HepG2 (cell line): ENCODE measurements around the gene NR5A2. TPM values are rescaled to one million over a fixed set of nuclear protein-coding genes. Genes with fewer than 3 reads are reported as not detected.

Experiments
- ATAC-seq: fragments of 200-7000 bp; cut with Tn5 transposase; 3 replicates; pipeline ENCODE4 v1.9.1; 2020; ENCODE audit warnings: mild to moderate bottlenecking, moderate library complexity
- BruUV-seq: library from RNA; stranded (reverse); fragments of 400-500 nt; replicated peaks from 2 replicates; lab custom pipeline; 2021; lab: Mats Ljungman, UMichigan
- CTCF ChIA-PET: fragments of 300-600 bp; formaldehyde crosslinking; extraction: SDS; loops from one replicate; lab custom pipeline; 2021; ENCODE audit warnings: low total read pairs, inconsistent platforms, low intra/inter-chr PET ratio; lab: Yijun Ruan, JAX
- POLR2A ChIA-PET: fragments of 350-600 bp; sonication (Branson Sonifier 250); formaldehyde crosslinking; loops from one replicate; lab custom pipeline; 2020; ENCODE audit warnings: antibody characterized with exemption, inconsistent platforms; lab: Yijun Ruan, JAX
- DNase-seq: peaks from one replicate; pipeline ENCODE4 v3.0.0-alpha.2; 2015; ENCODE audit warnings: low spot score
- FAIRE-seq: peaks from 3 replicates; lab custom pipeline; 2011; peaks lifted over from hg19 to GRCh38; lab: Jason Lieb, UNC
- H2AFZ ChIP-seq: one replicate; pipeline ENCODE4 v1.6.1; 2011; ENCODE audit warnings: low read length, inconsistent platforms
- H3K27ac ChIP-seq: fragments of 300-600 bp; 3 replicates; pipeline ENCODE4 v1.8.0; 2011; ENCODE audit warnings: mixed run types, mild to moderate bottlenecking, mixed read lengths, low read length, inconsistent platforms; ENCODE audit not compliant: insufficient read depth; ENCODE audit errors: extremely low read length
- H3K27me3 ChIP-seq, 2 experiments: fragments of 200-600 bp in 1 of 2; 2 replicates in 1 of 2; 3 replicates in 1 of 2; pipeline versions ENCODE4 v1.6.0 to v1.8.0; 2011; ENCODE audit warnings: low read length in 2 of 2, mild to moderate bottlenecking in 2 of 2, moderate library complexity in 2 of 2, inconsistent platforms in 1 of 2; ENCODE audit not compliant: insufficient read depth in 2 of 2, control insufficient read depth in 1 of 2
- H3K36me3 ChIP-seq, 2 experiments: fragments of 200-600 bp in 1 of 2; replicated peaks in 1 of 2; 2 replicates in 1 of 2; 3 replicates in 1 of 2; pipeline versions ENCODE4 v1.5.1 to v1.8.0; 2011; ENCODE audit warnings: low read length in 2 of 2, inconsistent platforms in 1 of 2; ENCODE audit not compliant: insufficient read depth in 2 of 2, control insufficient read depth in 1 of 2
- H3K4me1 ChIP-seq: 2 replicates; pipeline ENCODE4 v1.5.1; 2012; ENCODE audit warnings: low read length, inconsistent platforms; ENCODE audit not compliant: insufficient read depth
- H3K4me2 ChIP-seq: 2 replicates; pipeline ENCODE4 v1.6.0; 2011; ENCODE audit warnings: low read depth, low read length, inconsistent platforms
- H3K4me3 ChIP-seq, 3 experiments: fragments of 200-600 bp in 1 of 3; sonication (generic), shearing (Covaris generic) in 1 of 3; replicated peaks in 1 of 3; 2 replicates each; pipeline ENCODE4 v1.5.1; 2011 to 2016; ENCODE audit warnings: low read length in 3 of 3, inconsistent platforms in 2 of 3, low read depth in 2 of 3, mild to moderate bottlenecking in 2 of 3, control low read depth in 1 of 3, mixed read lengths in 1 of 3; ENCODE audit not compliant: insufficient read depth in 1 of 3
- H3K79me2 ChIP-seq: one replicate; pipeline ENCODE4 v1.6.1; 2011; ENCODE audit warnings: low read length, inconsistent platforms; ENCODE audit not compliant: insufficient read depth
- H3K9ac ChIP-seq: 2 replicates; pipeline ENCODE4 v1.6.0; 2011; ENCODE audit warnings: mild to moderate bottlenecking, low read depth, low read length, inconsistent platforms; ENCODE audit not compliant: insufficient read depth
- H3K9me3 ChIP-seq: 2 replicates; pipeline ENCODE4 v1.5.1; 2012; ENCODE audit warnings: mild to moderate bottlenecking, low read length
- H4K20me1 ChIP-seq: 2 replicates; pipeline ENCODE4 v1.6.0; 2011; ENCODE audit warnings: inconsistent platforms, mild to moderate bottlenecking, low read length, moderate library complexity; ENCODE audit not compliant: insufficient read depth
- HHEX ChIP-seq: IDR thresholded peaks from 2 replicates; pipeline ENCODE4 v1.6.1; 2016; ENCODE audit warnings: control low read depth
- HOXA9 ChIP-seq: sonication (generic); formaldehyde crosslinking; IDR thresholded peaks from 2 replicates; pipeline ENCODE4 v1.8.1; 2022; ENCODE audit warnings: missing genetic modification reagents, mild to moderate bottlenecking, moderate library complexity, borderline replicate concordance
- KLF16 ChIP-seq, 2 experiments: sonication (generic) in 1 of 2; formaldehyde crosslinking in 1 of 2; IDR thresholded peaks; 2 replicates each; pipeline versions ENCODE4 v1.6.1 to v1.8.0; 2016 to 2023; ENCODE audit warnings: missing genetic modification reagents in 2 of 2, missing compliant biosample characterization in 1 of 2
- TEF ChIP-seq: sonication (generic); formaldehyde crosslinking; IDR thresholded peaks from 2 replicates; pipeline ENCODE4 v1.5.0; 2020; ENCODE audit warnings: missing genetic modification reagents
- THAP8 ChIP-seq: sonication (generic); formaldehyde crosslinking; IDR thresholded peaks from 2 replicates; pipeline ENCODE4 v1.5.1; 2020; ENCODE audit warnings: missing genetic modification reagents, mild to moderate bottlenecking, borderline replicate concordance
- ZNF740 ChIP-seq: sonication (generic); formaldehyde crosslinking; IDR thresholded peaks from 2 replicates; pipeline ENCODE4 v1.4.0; 2020; ENCODE audit warnings: missing genetic modification reagents
- ZNF792 ChIP-seq: IDR thresholded peaks from 2 replicates; pipeline ENCODE4 v1.6.1; 2016
- WGBS: methylation state at CpG from one replicate; pipeline ENCODE4 v1.1.6; 2017; ENCODE audit warnings: low lambda C conversion rate; 5-methylcytosine and 5-hydroxymethylcytosine counted together
- in situ Hi-C: cut with HindIII; loops from 2 replicates; pipeline ENCODE4 v1.10.0; 2017; ENCODE audit warnings: low pct_unique_long_range_greater_than_20kb; ENCODE audit not compliant: extremely low pct_ligation_motif_present
- intact Hi-C: fragments of 100-400 bp; cut with micrococcal nuclease; formaldehyde crosslinking; loops from one replicate; pipeline ENCODE4 v1.10.0; 2022; ENCODE audit not compliant: unreplicated experiment
- polyA plus RNA-seq, 8 experiments: library from polyadenylated mRNA; depleted of rRNA in 3 of 8; stranded (reverse) in 7 of 8; unstranded in 1 of 8; fragments of >200 nt; fragmentation: Illumina TruSeq in 4 of 8; extraction: Trizol in 4 of 8; gene quantifications; 2 replicates each; pipeline versions ENCODE4 v1.2.1 to v1.2.3, GENCODE V29; 2011 to 2016; ENCODE audit warnings: low read depth in 4 of 8, missing spikeins in 1 of 8, mixed read lengths in 1 of 8; ENCODE audit not compliant: insufficient read depth in 1 of 8
- total RNA-seq, 5 experiments: library from RNA; depleted of rRNA; stranded (reverse); fragments of >200 nt; fragmentation: Illumina TruSeq; extraction: Trizol; gene quantifications; 2 replicates each; pipeline ENCODE4 v1.2.3, GENCODE V29; 2016; ENCODE audit warnings: low read depth in 1 of 5
- TF ChIP-seq, protein P1 (sequence below): sonication (generic); formaldehyde crosslinking; IDR thresholded peaks from 2 replicates; pipeline ENCODE4 v1.9.0; 2021; ENCODE audit warnings: missing genetic modification reagents, borderline replicate concordance

Gene NR5A2
- total and polyA plus RNA-seq, 2 of the 13 experiments (the other 11 are each of a cell fraction or from before 2014, with no cell fraction given) = 0.24 to 2.8 TPM

DNA sequence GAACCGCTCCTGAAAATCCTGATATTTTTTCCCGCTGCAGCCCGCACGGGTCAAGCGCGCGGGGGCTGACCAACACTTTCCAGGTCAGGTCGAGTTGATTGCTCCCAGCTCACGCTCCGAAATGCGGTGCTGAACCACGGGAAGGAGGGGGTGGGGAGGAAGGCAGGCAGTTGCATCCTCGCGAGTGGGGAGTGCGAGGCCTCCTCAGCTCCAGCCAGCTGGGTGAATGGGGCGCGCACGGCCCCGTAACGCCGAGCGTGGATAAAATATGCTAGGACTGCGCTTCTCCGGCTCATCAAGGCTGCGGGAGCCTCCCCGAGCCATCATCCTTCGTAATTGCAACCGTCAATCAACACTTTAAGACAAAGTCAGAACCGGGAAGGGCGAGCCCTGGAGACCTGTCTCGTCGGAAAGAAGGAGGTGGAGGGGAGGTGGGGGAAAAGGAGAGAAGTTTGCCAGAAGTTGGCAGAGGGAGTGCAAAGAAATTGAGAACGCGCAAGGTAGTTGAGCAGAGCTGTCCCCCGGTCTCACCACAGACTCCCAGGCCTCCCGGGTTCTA lies 8.0 kb downstream of the NR5A2 start:
- peaks cover 11 to 41% of the 10 kb centered on the region in 2 experiments for H3K27me3 ChIP-seq
- H2AFZ ChIP-seq = no peak overlapping the region
- intact Hi-C loops (no loop called here), in situ Hi-C loops (no loop called here)
- no peak overlapping the region for H3K4me2 ChIP-seq
- no peaks in the 10 kb centered on the region; the same call in 1 of the 2 replicates for H4K20me1 ChIP-seq
- H3K4me3 ChIP-seq = no peak overlapping the region
- CTCF ChIA-PET = no interaction called here
- DNase-seq (no peak), ATAC-seq (no peak), FAIRE-seq (no peak)
- BruUV-seq = no TSS peak
- TF ChIP-seq HOXA9 (CRISPR knock-in tag) = no peak
- TF ChIP-seq KLF16 (CRISPR knock-in tag; IDR thresholded peaks at IDR 0.05) = no peak
- TF ChIP-seq, protein P1, sequence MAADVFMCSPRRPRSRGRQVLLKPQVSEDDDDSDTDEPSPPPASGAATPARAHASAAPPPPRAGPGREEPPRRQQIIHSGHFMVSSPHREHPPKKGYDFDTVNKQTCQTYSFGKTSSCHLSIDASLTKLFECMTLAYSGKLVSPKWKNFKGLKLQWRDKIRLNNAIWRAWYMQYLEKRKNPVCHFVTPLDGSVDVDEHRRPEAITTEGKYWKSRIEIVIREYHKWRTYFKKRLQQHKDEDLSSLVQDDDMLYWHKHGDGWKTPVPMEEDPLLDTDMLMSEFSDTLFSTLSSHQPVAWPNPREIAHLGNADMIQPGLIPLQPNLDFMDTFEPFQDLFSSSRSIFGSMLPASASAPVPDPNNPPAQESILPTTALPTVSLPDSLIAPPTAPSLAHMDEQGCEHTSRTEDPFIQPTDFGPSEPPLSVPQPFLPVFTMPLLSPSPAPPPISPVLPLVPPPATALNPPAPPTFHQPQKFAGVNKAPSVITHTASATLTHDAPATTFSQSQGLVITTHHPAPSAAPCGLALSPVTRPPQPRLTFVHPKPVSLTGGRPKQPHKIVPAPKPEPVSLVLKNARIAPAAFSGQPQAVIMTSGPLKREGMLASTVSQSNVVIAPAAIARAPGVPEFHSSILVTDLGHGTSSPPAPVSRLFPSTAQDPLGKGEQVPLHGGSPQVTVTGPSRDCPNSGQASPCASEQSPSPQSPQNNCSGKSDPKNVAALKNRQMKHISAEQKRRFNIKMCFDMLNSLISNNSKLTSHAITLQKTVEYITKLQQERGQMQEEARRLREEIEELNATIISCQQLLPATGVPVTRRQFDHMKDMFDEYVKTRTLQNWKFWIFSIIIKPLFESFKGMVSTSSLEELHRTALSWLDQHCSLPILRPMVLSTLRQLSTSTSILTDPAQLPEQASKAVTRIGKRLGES (CRISPR knock-in tag) = no peak
- no peak for TF ChIP-seq THAP8
- TF ChIP-seq ZNF740 (CRISPR knock-in tag) = no peak
- no peak for TF ChIP-seq HHEX (CRISPR knock-in tag)
- no peak for TF ChIP-seq ZNF792 (CRISPR knock-in tag)
- no peak for TF ChIP-seq TEF (CRISPR knock-in tag)
- H3K4me1 ChIP-seq = peaks cover 17% of the 10 kb centered on the region
- POLR2A ChIA-PET = no interaction called here
- H3K9me3 ChIP-seq = no peaks in the 10 kb centered on the region
- H3K36me3 ChIP-seq = no peaks in the 10 kb centered on the region
- WGBS = 87% methylated on average over 35 of the region's 36 CpGs
- H3K27ac ChIP-seq = no peak overlapping the region
- H3K79me2 ChIP-seq = no peaks in the 10 kb centered on the region
- H3K9ac ChIP-seq = no peak overlapping the region
